Ascending aorta (tissue), 2 donors: ENCODE results near the gene EXPH5. TPM values are rescaled to one million over a fixed set of nuclear protein-coding genes. Genes with fewer than 3 reads are reported as not detected.

ENCODE experiments used
- DNase-seq, 2 donors: peaks; one replicate each; pipeline ENCODE4 v3.0.0-alpha.2; 2019; ENCODE audit warnings: low spot score in 2 of 2
- H3K27ac ChIP-seq, 2 donors: fragments of 200-600 bp; sonication (generic); one replicate each; pipeline ENCODE4 v1.5.1; 2016 to 2017; ENCODE audit warnings: mild to moderate bottlenecking in 1 of 2
- H3K27me3 ChIP-seq: fragments of 200-600 bp; sonication (generic); one replicate; pipeline ENCODE4 v1.5.1; 2017
- H3K36me3 ChIP-seq, 2 donors: fragments of 200-600 bp; sonication (generic); one replicate each; pipeline ENCODE4 v1.5.1; 2016
- H3K4me1 ChIP-seq, 2 donors: fragments of 200-600 bp; sonication (generic); one replicate each; pipeline ENCODE4 v1.5.1; 2016 to 2017; ENCODE audit warnings: mild to moderate bottlenecking in 1 of 2
- H3K4me3 ChIP-seq, 2 donors: fragments of 200-600 bp; sonication (generic); one replicate each; pipeline ENCODE4 v1.5.1; 2016 to 2017; ENCODE audit warnings: mild to moderate bottlenecking in 1 of 2
- H3K9me3 ChIP-seq, 2 donors: fragments of 200-600 bp; sonication (generic); one replicate each; pipeline ENCODE4 v1.5.1; 2016
- intact Hi-C: fragments of 100-400 bp; cut with DNase I; formaldehyde crosslinking; loops from one replicate; pipeline ENCODE4 v1.15.1; 2023
- total RNA-seq: library from RNA; depleted of rRNA; stranded (reverse); fragments of >200 nt; gene quantifications from one replicate; pipeline ENCODE4 v1.1.0, GENCODE V29; 2016
- TF ChIP-seq, protein P1 (sequence below), 3 experiments: fragments of 200-600 bp in 2 of 3; fragments of 450-650 bp in 1 of 3; sonication (generic) in 2 of 3; IDR thresholded peaks; one replicate each; pipeline ENCODE4 v1.5.1; 2016 to 2019; ENCODE audit warnings: antibody characterized with exemption in 3 of 3, mild to moderate bottlenecking in 1 of 3, moderate library complexity in 1 of 3

Gene EXPH5
- total RNA-seq, 1 donor from 2014 or later, result 1.1 TPM

- Histone ChIP-seq H3K27me3 (no peaks in the 10 kb centered on the region), H3K27ac (no peak overlapping the region), H3K4me3 (no peak overlapping the region), H3K9me3 (no peaks in the 10 kb centered on the region), H3K36me3 (peaks cover 13 to 67% of the 10 kb centered on the region in 2 donors), H3K4me1 (no peaks in the 10 kb centered on the region)
- TF ChIP-seq, protein P1, sequence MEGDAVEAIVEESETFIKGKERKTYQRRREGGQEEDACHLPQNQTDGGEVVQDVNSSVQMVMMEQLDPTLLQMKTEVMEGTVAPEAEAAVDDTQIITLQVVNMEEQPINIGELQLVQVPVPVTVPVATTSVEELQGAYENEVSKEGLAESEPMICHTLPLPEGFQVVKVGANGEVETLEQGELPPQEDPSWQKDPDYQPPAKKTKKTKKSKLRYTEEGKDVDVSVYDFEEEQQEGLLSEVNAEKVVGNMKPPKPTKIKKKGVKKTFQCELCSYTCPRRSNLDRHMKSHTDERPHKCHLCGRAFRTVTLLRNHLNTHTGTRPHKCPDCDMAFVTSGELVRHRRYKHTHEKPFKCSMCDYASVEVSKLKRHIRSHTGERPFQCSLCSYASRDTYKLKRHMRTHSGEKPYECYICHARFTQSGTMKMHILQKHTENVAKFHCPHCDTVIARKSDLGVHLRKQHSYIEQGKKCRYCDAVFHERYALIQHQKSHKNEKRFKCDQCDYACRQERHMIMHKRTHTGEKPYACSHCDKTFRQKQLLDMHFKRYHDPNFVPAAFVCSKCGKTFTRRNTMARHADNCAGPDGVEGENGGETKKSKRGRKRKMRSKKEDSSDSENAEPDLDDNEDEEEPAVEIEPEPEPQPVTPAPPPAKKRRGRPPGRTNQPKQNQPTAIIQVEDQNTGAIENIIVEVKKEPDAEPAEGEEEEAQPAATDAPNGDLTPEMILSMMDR (IDR thresholded peaks at IDR 0.05), result no peak
- intact Hi-C loops, result no loop called here
- no peak for DNase-seq
Observed at GRCh38 chr11:108483163-108483562, 110.4 kb downstream of the EXPH5 start.

DNA sequence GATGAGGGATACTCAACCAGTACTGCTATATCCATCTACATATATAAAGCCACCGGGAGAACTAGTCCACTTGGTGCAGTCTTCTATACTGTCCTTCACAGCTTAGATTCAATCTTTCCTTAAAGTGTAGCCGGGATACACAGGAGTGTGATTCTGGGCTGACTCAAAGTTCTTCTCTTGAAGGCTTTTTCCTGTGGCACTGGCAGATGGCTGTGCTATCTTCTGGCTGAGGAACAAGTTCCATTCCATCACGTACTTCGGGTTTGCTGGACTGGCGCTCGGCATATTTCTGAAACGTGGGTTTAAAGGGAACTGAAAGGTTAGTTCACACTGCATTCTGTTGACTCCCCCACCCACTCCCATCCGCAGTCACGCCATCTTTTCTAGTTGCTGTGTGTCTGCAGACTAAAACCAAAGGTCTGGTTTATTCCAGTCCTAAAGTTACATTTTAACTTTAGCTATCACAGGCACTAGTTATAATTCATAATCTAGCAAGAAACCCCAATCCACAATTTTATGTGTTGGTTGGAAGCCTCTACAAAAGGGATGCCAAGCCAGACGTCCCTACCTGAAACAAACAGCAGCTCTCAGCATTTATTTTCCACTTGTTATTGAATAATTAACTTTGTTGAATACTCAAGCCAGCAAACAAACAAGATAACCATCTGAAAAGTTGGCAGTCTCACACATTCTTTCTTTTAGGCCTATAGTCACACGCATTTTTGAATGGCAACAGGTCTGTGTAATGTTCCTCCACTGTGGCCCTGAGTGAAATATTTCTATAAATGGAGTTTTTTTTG lies 118.7 kb downstream of the EXPH5 start:
- Histone ChIP-seq H3K4me1 (no peaks in the 10 kb centered on the region), H3K27ac (no peak overlapping the region), H3K27me3 (no peaks in the 10 kb centered on the region), H3K36me3 (peaks cover 22 to 38% of the 10 kb centered on the region in 2 donors), H3K9me3 (no peaks in the 10 kb centered on the region), H3K4me3 (no peak overlapping the region)
- TF ChIP-seq, protein P1 (IDR thresholded peaks at IDR 0.05), result no peak
- intact Hi-C loops, result no loop called here
- no peak for DNase-seq

DNA sequence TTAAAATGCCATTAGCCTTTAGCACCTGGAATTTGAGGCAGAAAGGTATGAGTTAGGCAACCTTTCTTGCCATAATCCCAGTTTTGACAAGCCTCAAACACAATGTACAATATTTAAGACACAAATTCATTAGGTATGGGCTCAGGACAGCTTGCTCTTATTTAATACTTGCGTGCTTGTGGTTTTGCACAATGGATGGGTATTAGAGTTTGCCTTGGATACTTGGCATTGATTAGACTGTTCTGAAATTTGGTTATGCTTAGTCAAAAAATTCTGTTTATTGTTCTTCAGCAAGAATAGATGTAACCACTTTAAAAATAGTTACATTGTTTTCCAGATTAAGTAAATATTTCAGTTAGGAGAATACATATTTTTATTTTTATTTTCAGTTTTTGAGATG lies 120.9 kb downstream of the EXPH5 start:
- TF ChIP-seq, protein P1 (IDR thresholded peaks at IDR 0.05), result no peak
- peaks cover 22 to 25% of the 10 kb centered on the region in 2 donors for H3K36me3 ChIP-seq
- intact Hi-C loops, result no loop called here
- DNase-seq, result no peak
- no peaks in the 10 kb centered on the region for H3K27me3 ChIP-seq
- no peak overlapping the region for H3K4me3 ChIP-seq
- no peaks in the 10 kb centered on the region for H3K9me3 ChIP-seq
- peaks cover 0 to 3% of the 10 kb centered on the region in 2 donors for H3K4me1 ChIP-seq
- H3K27ac ChIP-seq, result no peak overlapping the region

GRCh38 chr11:108468478-108468864 lies 125.1 kb downstream of the EXPH5 start:
- H3K27me3 ChIP-seq, result no peaks in the 10 kb centered on the region
- DNase-seq, result no peak
- TF ChIP-seq, protein P1 (IDR thresholded peaks at IDR 0.05), result no peak
- H3K36me3 ChIP-seq, result no peaks in the 10 kb centered on the region
- peaks cover 0 to 7% of the 10 kb centered on the region in 2 donors for H3K4me1 ChIP-seq
- H3K9me3 ChIP-seq, result no peaks in the 10 kb centered on the region
- intact Hi-C loops, result loop anchor here (5.0 kb wide), 2 partner anchors 346 to 461 kb away; partner anchors contain the start of genes ACAT1 and CUL5
- no peak overlapping the region for H3K4me3 ChIP-seq
- H3K27ac ChIP-seq, result no peak overlapping the region

DNA sequence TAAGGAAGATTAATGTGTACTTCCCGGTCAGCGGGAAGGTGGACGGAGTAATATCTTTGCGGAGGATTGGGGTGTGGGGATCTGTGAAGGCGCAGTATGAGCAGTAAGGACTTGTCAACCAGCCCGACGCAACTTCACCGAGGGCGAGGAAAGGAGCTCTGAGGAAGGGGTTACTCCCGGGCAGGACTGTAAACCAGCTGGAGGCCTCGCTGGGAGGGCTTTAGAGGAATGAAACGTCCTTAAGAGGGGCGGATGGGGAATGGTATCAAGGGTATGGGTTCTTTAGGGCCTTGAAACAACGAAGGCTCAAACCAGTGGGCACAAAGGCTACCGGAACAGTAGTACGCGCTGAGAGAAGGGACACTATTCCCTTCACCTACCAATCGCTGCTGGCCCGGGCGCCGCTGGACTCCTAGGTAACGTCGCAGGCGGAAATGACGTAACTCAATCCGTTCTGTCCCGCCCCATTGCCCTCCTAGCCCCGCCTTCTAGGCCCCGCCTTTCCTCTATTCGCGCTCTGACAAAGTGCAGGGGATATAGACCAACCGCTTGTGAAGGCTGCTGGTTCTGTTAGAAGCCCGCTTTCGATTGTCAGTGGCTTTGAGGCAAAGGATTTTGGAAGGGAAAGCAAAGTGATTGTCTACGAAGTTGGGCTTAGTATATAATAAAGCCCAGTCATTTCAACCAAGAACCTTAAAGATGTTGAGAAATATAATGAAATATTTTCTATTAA lies 126.3 kb downstream of the EXPH5 start, which contains the start of gene C11orf65:
C11orf65 (minus strand) TSS at position 439 of the 733 bp plus-strand sequence. CDS start 5,970 bp downstream, outside the sequence.
- Histone ChIP-seq H3K9me3 (no peaks in the 10 kb centered on the region), H3K36me3 (no peaks in the 10 kb centered on the region), H3K4me3 (peak within 1 kb of the TSS; percentile 73 to 74), H3K27ac (peak within 1 kb of the TSS; percentile 97), H3K27me3 (no peaks in the 10 kb centered on the region), H3K4me1 (peaks cover 0 to 7% of the 10 kb centered on the region in 2 donors)
- peak; percentile 85 to 98 for DNase-seq
- intact Hi-C loops, result loop anchor here (1.0 to 5.0 kb wide), 6 partner anchors 30 to 460 kb away; partner anchors contain the start of genes ACAT1, CUL5, EXPH5 and NPAT
- TF ChIP-seq, protein P1 (IDR thresholded peaks at IDR 0.05), result no peak
